HG03558 (cell line): ENCODE measurements around the gene NECAP2.
"Not testable (repeated sequence)": the region's sequence is repeated elsewhere in the genome, so short reads cannot be mapped to it uniquely, and the experiment has no call there.

Experiments used
- ATAC-seq: cut with Tn5 transposase; IDR thresholded peaks from one replicate; pipeline ENCODE4 v1.9.1; 2021; ENCODE audit warnings: moderate number of reproducible peaks; ENCODE audit not compliant: unreplicated experiment; ENCODE audit errors: extremely low read depth

Gene NECAP2

GRCh38 chr1:16491056-16491675, 50.6 kb downstream of the NECAP2 start:
- ATAC-seq: no peak

- not testable (repeated sequence) for ATAC-seq
Observed at GRCh38 chr1:16492937-16493336, 52.4 kb downstream of the NECAP2 start.

DNA sequence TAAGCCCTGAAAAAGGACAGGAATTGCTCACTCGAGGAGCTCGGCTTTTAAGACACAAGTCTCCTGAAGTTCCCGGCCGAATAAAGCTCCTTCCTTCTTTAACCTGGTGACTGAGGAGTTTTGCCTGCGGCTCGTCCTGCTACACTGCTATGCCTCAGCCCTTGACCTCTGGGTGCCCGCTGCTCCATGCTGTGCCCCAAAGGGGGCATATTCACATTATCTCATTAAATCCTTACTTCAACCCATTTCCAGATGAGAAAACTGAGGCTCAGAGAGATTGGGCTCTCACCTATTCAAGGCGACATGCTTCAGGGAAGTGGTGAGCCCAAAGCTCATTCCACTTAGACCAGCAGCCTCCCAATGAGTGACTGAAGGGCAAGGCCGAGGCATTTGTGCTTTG, 53.2 kb downstream of the NECAP2 start:
- ATAC-seq: not testable (repeated sequence)

DNA sequence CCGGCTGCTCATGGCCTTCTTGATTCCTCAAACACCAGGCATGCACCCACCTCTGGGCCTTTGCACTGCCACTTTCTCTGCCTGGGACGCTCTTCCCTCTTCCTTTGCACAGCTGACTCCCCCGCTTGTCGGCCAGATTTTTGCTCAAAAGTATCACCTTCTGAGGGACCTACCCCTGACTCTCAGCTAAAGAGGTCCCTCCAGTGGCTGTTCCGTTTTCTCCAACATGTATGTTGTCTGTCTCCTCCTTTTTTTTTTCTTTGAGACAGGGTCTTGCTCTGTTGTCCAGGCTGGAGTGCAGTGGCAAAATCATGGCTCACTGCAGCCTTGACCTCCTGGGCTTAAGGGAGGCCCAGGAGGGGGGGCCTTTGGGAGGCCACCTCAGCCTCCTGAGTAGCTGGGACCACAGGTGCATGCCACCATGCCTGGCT, 57.0 kb downstream of the NECAP2 start:
- ATAC-seq: not testable (repeated sequence)

GRCh38 chr1:16498047-16498446, 57.5 kb downstream of the NECAP2 start:
- ATAC-seq: not testable (repeated sequence)

GRCh38 chr1:16498573-16499413, 58.3 kb downstream of the NECAP2 start:
- no peak for ATAC-seq

- not testable (repeated sequence) for ATAC-seq
Observed at GRCh38 chr1:16500466-16500865, 59.9 kb downstream of the NECAP2 start.

- ATAC-seq: not testable (repeated sequence)
Observed at GRCh38 chr1:16500975-16501374, 60.5 kb downstream of the NECAP2 start.

GRCh38 chr1:16501446-16501845, 60.9 kb downstream of the NECAP2 start:
- not testable (repeated sequence) for ATAC-seq

DNA sequence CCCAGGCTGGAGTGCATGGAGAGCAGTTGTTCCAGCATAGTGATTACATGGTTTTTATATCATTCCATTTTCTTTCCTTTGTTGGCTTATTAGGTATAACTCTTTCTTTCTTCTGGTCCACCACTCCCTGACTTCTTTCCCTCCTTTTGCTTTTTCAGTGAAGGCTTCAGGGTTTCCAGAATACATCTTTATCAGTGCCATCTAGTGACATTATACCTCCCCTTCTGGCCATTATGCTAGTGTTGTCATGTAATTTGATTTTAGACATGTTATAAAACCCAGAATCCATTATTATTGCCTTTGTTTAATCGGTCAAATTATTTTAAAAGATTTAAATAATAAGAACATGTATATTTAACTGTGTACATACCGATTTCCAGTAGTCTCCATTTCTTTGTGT, 63.0 kb downstream of the NECAP2 start:
- ATAC-seq: no peak

GRCh38 chr1:16505870-16506269, 65.3 kb downstream of the NECAP2 start:
- ATAC-seq: not testable (repeated sequence)

GRCh38 chr1:16506364-16507136, 66.0 kb downstream of the NECAP2 start:
- not testable (repeated sequence) for ATAC-seq

DNA sequence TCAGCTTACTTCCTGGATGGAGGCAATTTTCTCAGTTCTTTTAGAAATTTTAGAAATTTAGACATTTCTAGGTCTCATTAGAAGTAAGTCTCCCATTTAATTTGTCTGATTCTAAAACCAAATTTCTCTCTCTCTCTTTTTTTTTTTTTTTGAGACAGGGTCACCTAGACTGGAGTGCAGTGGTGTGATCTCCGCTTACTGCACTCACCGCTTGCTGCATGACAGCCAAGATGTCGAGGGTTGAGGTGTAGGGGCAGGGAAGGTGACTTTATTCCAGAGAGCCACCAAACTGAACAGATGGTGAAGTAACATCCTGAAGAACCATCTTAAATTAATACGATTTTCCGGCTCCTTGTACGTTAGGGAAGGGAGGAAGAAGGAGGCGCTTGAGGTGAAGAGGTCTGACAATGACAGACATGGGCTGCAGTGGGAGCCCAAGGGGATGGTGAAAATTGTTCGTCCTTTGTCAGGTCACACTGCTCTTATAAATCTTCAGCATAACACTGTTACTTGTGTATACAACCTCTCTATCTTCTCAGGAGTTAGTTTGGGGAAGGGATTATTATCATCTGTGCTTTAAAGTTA, 68.4 kb downstream of the NECAP2 start:
- ATAC-seq: not testable (repeated sequence)
